ENCODE results near the gene MYO5A.

MYO5A gene

DNA sequence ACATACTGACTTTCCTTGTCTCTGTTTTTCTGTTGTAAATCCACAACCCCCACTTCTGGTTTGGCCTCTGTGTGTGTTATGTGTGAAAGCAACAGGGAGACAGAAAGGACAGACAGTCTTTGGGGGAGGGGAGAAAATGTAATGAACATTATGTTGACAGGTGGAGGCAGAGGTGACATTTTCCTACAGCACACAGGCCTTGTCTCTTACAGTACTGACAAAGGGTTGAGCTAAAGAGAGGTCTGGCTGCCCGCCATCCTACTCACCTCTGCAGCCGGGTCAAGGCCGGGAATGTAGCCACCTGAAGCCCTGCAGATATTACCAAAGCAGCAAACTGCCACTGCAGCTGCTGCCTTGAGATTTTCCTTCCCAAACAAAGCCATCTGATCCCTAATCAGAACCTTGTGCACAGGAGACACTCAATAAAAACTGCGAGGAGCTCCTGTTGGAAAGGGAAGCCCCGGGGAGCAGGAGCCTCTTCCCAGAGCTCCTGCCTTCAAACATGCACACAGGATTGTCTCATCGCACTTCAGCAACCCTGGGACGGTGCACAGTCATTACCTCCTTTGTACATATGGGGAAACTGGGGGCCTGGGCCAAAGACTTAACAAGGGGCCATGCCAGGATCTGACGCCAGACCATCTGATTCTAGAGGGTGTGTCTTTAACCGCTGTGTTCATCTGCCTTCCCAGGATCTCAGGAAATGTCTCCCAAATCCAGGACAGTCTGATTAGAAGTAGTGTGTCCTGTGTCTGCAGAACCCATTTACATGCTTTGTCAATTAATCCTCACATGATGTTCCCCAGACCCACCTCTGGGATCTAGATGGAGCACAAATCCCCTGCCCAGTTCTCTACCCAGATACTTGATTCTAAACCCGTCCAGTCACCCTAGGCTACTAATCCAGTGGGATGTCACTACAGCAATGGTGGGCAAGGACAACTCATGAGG lies 247.3 kb downstream of the MYO5A start:
- DNase-seq: no peak

GRCh38 chr15:52280326-52281084 lies 248.2 kb downstream of the MYO5A start:
- DNase-seq: no peak

DNA sequence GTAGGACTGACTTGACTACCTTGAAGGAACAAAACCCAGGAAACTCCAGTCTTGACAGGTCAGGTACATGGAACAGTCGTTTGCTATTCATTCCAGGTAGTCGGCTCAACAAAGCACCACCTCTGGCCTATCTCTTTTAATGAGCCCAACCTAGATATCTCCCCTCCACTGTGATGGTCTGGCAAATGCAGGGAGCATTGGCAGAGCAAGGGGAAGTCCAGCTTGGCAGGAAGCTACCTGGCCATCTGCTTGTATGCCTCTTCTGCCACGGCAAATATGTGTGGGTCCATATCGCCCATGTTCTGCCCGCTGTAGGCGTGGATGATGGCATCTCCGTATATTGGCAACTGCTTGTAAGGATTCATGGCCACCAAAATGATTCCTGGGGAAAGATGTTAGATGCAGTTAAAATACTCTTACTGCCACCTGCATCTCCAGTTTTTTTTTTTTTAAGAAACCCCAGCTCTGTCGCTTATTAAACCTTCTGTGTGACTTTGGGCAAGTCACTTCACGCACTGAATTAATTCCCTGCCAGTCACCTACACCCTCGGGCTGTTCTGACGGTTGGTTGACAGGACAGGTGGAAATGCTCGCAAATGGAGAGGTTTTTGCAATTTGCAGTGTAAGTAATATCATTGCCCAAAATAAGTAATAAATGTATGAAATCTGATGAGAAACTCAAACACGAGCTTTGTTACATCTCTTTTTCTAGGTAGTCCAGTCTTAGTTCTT lies 249.9 kb downstream of the MYO5A start:
- DNase-seq: no peak

- DNase-seq: no peak
These were observed 250.5 kb downstream of the MYO5A start for GRCh38 chr15:52278135-52278534.

- no peak for DNase-seq
These were observed 251.1 kb downstream of the MYO5A start for GRCh38 chr15:52277575-52277974.

GRCh38 chr15:52276256-52276770 lies 252.4 kb downstream of the MYO5A start:
- DNase-seq: no peak

GRCh38 chr15:52263563-52264282 lies 265.0 kb downstream of the MYO5A start:
- DNase-seq: no peak

DNA sequence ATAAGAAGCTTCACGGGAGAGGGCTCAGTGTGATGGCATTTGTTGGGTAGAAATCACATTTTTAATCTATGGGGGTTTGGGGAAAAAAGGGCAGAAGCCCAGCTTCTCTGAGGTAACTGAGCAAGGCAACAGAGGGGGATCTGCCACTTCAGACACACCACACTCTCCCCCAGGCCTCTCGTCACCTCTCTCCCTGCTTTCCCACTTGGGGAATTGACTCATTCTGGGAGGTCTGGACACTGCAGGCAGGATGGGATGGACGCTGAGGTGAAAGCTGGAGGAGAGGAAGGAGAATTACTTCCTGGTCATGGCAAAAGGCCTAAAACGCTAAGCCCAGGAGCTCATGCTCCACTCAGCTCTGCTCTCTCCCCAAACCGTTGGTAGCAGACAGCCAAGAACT lies 266.3 kb downstream of the MYO5A start:
- no peak for DNase-seq

- DNase-seq: no peak
These were observed 267.0 kb downstream of the MYO5A start for GRCh38 chr15:52261498-52262242.

DNA sequence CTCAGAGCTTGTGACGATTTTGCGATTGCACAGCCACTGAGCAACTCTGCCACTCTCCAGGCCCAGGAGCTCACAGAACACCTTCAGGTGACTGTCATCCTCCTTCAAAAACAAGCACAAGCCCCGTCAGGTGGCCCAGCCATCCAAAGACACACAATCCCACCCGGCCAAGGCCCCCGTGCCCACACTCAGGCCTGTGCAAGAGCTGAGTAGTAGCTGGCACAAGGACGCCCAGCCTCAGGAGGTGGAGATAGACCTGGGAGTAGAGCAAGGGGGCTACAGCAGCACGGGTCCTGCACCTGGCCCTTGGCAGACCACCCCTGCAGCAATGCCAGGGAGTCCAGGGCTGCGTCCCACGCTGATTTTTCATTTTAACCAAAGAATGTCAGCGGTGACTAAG lies 267.7 kb downstream of the MYO5A start:
- no peak for DNase-seq

GRCh38 chr15:52259503-52259902 lies 269.2 kb downstream of the MYO5A start:
- DNase-seq: no peak

GRCh38 chr15:52258461-52258860 lies 270.2 kb downstream of the MYO5A start:
- DNase-seq: no peak

DNA sequence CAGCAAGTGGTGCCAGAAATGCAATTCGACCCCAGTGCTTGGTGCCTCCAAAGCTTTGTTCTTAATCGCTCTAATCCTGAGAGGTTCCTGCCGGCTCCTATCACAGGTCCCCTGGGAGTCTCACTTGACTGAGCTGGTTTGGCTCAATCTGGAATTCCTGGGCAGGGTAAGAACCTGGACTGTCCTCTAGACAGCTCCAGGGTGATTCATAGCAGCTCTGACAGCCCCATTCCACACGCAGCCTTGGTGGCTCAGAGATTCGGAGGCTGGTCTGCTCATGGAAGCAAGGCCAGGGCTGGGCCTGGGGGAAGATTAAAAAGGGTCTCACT lies 271.0 kb downstream of the MYO5A start:
- DNase-seq: no peak

All from GF-D8 (cell line).